RWPE1 (cell line): ENCODE data around the gene FBXW2.

Source experiments
- CTCF ChIA-PET: fragments of 350-600 bp; sonication (Branson Sonifier 250); formaldehyde crosslinking; extraction: SDS; loops from one replicate; lab custom pipeline; 2021; lab: Yijun Ruan, JAX
- POLR2A ChIA-PET: fragments of 400-600 bp; formaldehyde crosslinking; extraction: SDS; loops from one replicate; lab custom pipeline; 2020; ENCODE audit warnings: antibody characterized with exemption; ENCODE audit not compliant: low non-redundant PET; lab: Yijun Ruan, JAX
- DNase-seq: peaks from one replicate; pipeline ENCODE4 v3.0.0; 2012; ENCODE audit warnings: low spot score
- H3K27ac ChIP-seq: fragments of 450-650 bp; 2 replicates; pipeline ENCODE4 v1.5.1; 2017
- CTCF ChIP-seq: fragments of 450-650 bp; conservative IDR thresholded peaks from 2 replicates; pipeline ENCODE4 v1.5.1; 2017; ENCODE audit warnings: low read depth, mild to moderate bottlenecking

Gene FBXW2

GRCh38 chr9:120714088-120714845 lies 78.9 kb downstream of the FBXW2 start, which contains the start of gene MEGF9:
Gene MEGF9 (minus strand): TSS chr9:120714470. CDS start chr9:120714358, 112 bp downstream.
- CTCF ChIA-PET, result interaction anchor here (0.6 to 3.1 kb wide), 3 partner anchors 94 to 181 kb away, joined by 4 to 11 read pairs (median 5); no protein-coding TSS in a partner anchor
- DNase-seq, result peak; percentile 100
- no peak for TF ChIP-seq CTCF
- POLR2A ChIA-PET, result interaction anchor here (0.6 kb wide), 1 partner anchor 34 kb away, joined by 3 read pairs; no protein-coding TSS in a partner anchor
- peak within 1 kb of the TSS; percentile 71 for H3K27ac ChIP-seq

- H3K27ac ChIP-seq, result peak overlapping the region; percentile 71
- POLR2A ChIA-PET, result no interaction called here
- peak; percentile 50 for DNase-seq
- TF ChIP-seq CTCF, result 0 out of 2 replicates have a peak, but pooled peaks have one; percentile 21
- CTCF ChIA-PET, result interaction anchor here (3.1 kb wide), 1 partner anchor 93 kb away, joined by 11 read pairs; no protein-coding TSS in a partner anchor
Measured at GRCh38 chr9:120713257-120714087, 79.7 kb downstream of the FBXW2 start.

DNA sequence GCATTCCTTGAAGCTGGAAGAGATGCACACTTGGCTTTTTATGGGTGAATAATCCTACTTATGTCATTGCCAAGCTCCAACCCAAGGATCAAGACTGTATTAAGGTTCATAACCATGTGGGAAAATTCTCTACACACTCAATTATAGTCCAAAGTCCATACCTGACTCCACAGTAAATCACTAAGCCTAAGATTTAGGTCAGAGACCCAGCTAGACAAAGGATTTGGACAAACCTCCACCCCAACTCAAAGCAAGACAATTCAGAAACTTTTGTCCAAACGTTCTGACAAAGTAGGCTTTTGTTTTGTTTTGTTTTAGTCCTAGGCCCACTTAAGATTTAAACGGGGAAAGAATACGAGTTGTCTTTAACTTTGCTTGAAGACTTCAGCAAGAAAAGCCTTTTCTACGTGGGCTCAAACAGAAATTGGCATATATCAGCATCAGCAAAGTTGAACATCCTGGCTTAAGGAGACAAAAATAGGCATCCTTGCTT lies 80.6 kb downstream of the FBXW2 start:
- H3K27ac ChIP-seq, result no peak overlapping the region
- POLR2A ChIA-PET, result no interaction called here
- CTCF ChIA-PET, result interaction anchor here (0.6 to 3.1 kb wide), 2 partner anchors 92 to 968 kb away, joined by 3 to 11 read pairs; no protein-coding TSS in a partner anchor
- no peak for DNase-seq
- no peak for TF ChIP-seq CTCF

DNA sequence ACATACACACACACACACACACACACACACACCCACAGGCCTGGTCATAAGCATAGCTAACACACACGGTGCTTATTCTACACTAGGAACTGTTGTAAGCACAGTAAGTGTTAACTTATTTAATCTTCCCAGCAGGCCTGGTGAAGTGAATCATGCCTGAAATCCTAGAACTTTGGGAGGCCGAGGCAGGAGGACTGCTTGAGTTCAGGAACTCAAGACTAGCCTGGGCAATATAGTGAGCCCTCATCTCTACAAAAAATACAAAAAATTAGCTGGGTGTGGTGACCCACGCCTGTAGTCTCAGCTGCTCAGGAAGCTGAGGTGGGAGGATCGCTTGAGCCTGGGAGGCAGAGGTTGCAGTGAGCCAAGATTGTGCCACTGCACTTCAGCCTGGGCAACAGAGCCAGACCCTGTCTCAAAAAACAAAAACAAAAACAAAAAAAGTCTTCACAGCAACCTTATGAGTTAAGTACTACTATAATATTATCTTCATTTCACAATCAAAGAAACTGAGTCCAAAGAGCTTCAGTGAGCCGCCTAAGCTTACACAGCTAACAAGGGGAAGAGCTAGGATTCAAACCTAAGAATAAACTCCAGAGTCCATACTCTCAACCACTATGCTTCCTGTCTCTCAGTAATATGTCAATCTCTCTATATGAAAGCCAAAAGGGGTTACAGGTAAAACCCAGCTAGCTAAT lies 81.2 kb downstream of the FBXW2 start:
- H3K27ac ChIP-seq, result no peak overlapping the region
- DNase-seq, result no peak
- CTCF ChIA-PET, result interaction anchor here (0.6 to 3.1 kb wide), 3 partner anchors 30 to 969 kb away, joined by 3 to 11 read pairs (median 3); no protein-coding TSS in a partner anchor
- POLR2A ChIA-PET, result no interaction called here
- no peak for TF ChIP-seq CTCF

DNA sequence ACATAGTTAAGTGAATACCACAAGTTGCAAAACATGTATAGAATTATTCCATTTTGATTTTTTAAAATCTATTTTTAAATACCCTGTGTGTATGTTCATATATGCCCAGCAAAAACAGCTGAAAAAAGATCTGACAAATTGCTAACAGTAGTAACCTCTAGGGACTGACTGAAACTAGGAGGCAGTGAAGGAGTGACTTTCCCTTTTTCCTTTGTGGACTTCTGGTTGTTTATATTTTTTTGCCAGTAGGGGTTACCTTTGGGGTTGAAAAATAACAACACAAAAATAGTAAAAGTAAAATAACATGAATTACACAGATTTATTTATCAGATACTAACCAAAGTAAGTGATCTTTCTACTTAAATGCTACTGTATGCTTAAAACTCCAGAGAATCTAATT lies 81.9 kb downstream of the FBXW2 start:
- no peak for TF ChIP-seq CTCF
- ChIA-PET CTCF (interaction anchor here (0.6 to 3.1 kb wide), 2 partner anchors 29 to 91 kb away, joined by 3 to 11 read pairs; no protein-coding TSS in a partner anchor), POLR2A (no interaction called here)
- no peak for DNase-seq
- no peak overlapping the region for H3K27ac ChIP-seq
